ENCODE data around the gene ODAD2. TPM values are rescaled to one million over a fixed set of nuclear protein-coding genes. Genes with fewer than 3 reads are reported as not detected.

The ODAD2 gene
- total RNA-seq, 4 donors from 2014 or later = not detected

GRCh38 chr10:27804136-27804535 lies 194.7 kb downstream of the ODAD2 start:
- no peaks in the 10 kb centered on the region for H3K9me3 ChIP-seq
- TF ChIP-seq, protein P1, sequence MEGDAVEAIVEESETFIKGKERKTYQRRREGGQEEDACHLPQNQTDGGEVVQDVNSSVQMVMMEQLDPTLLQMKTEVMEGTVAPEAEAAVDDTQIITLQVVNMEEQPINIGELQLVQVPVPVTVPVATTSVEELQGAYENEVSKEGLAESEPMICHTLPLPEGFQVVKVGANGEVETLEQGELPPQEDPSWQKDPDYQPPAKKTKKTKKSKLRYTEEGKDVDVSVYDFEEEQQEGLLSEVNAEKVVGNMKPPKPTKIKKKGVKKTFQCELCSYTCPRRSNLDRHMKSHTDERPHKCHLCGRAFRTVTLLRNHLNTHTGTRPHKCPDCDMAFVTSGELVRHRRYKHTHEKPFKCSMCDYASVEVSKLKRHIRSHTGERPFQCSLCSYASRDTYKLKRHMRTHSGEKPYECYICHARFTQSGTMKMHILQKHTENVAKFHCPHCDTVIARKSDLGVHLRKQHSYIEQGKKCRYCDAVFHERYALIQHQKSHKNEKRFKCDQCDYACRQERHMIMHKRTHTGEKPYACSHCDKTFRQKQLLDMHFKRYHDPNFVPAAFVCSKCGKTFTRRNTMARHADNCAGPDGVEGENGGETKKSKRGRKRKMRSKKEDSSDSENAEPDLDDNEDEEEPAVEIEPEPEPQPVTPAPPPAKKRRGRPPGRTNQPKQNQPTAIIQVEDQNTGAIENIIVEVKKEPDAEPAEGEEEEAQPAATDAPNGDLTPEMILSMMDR (IDR thresholded peaks at IDR 0.05) = no peak
- no peak for TF ChIP-seq POLR2A (IDR thresholded peaks at IDR 0.05)

GRCh38 chr10:27801171-27801785 lies 197.6 kb downstream of the ODAD2 start:
- no peak overlapping the region for H3K4me3 ChIP-seq
- no peak for TF ChIP-seq POLR2A (IDR thresholded peaks at IDR 0.05)
- TF ChIP-seq, protein P1 (IDR thresholded peaks at IDR 0.05) = no peak
- H3K27ac ChIP-seq = no peak overlapping the region
- H3K36me3 ChIP-seq = no peaks in the 10 kb centered on the region
- H3K9me3 ChIP-seq = no peaks in the 10 kb centered on the region
- DNase-seq = no peak
- no peaks in the 10 kb centered on the region for H3K4me1 ChIP-seq
- no peaks in the 10 kb centered on the region for H3K27me3 ChIP-seq

More at GRCh38 chr10:27804136-27804535, 194.7 kb downstream of the ODAD2 start:
- no peak overlapping the region for H3K4me3 ChIP-seq
- no peak for DNase-seq
- H3K27ac ChIP-seq = no peak overlapping the region
- H3K4me1 ChIP-seq = no peaks in the 10 kb centered on the region
- no peaks in the 10 kb centered on the region for H3K27me3 ChIP-seq
- no peaks in the 10 kb centered on the region for H3K36me3 ChIP-seq

DNA sequence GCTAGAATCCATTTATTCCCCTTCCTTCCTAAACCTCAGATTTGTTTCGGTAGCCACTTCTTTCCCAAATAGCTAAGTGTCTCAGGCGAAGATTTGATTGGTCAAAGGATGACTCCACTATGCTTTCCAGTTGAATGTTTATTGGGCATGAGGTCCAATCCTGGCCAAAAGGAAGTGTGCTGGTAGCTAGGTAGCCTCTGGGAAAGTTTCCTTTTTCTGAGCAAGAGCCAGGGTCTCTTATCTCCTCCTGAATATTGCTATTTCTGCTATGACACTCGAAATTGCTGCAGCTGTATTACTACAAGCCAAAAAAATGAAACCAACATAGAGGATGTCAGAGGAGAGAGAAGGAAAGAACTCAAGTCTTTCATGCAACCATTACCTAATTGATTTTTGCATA lies 199.8 kb downstream of the ODAD2 start:
- no peak overlapping the region for H3K4me3 ChIP-seq
- H3K27ac ChIP-seq = no peak overlapping the region
- H3K4me1 ChIP-seq = no peaks in the 10 kb centered on the region
- no peak for DNase-seq
- H3K36me3 ChIP-seq = no peaks in the 10 kb centered on the region
- TF ChIP-seq POLR2A (IDR thresholded peaks at IDR 0.05) = no peak
- TF ChIP-seq, protein P1 (IDR thresholded peaks at IDR 0.05) = no peak
- H3K27me3 ChIP-seq = no peaks in the 10 kb centered on the region
- H3K9me3 ChIP-seq = no peaks in the 10 kb centered on the region

- H3K4me3 ChIP-seq = no peak overlapping the region
- no peak for DNase-seq
- H3K36me3 ChIP-seq = no peaks in the 10 kb centered on the region
- no peaks in the 10 kb centered on the region for H3K27me3 ChIP-seq
- H3K9me3 ChIP-seq = no peaks in the 10 kb centered on the region
- no peak overlapping the region for H3K27ac ChIP-seq
- no peaks in the 10 kb centered on the region for H3K4me1 ChIP-seq
- TF ChIP-seq, protein P1 (IDR thresholded peaks at IDR 0.05) = no peak
- TF ChIP-seq POLR2A (IDR thresholded peaks at IDR 0.05) = no peak
Observed at GRCh38 chr10:27794157-27794556, 204.7 kb downstream of the ODAD2 start.

GRCh38 chr10:27792216-27792615 lies 206.7 kb downstream of the ODAD2 start:
- no peak overlapping the region for H3K4me3 ChIP-seq
- no peak overlapping the region for H3K27ac ChIP-seq
- H3K4me1 ChIP-seq = no peaks in the 10 kb centered on the region
- no peak for TF ChIP-seq POLR2A (IDR thresholded peaks at IDR 0.05)
- TF ChIP-seq, protein P1 (IDR thresholded peaks at IDR 0.05) = no peak
- no peaks in the 10 kb centered on the region for H3K36me3 ChIP-seq
- H3K9me3 ChIP-seq = no peaks in the 10 kb centered on the region
- DNase-seq = no peak
- H3K27me3 ChIP-seq = no peaks in the 10 kb centered on the region

DNA sequence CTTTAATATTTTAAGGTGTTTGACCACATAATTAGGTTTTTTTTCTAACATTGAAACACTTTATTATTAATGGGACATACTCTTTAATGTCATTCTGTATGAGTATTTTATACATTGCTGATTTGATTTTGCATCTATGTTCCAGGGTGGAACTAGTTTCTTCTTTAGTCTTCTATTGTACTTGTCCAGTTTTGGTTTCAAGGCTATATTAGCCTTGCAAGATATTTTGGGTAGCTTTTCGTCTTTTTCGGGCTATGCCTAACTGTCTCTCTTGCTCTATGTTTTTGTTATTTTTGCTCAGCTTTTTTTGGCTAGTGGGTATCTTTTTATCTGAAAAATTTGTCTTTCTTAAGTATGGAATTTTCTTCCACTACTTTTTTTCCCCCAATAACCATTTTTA lies 214.6 kb downstream of the ODAD2 start:
- Histone ChIP-seq H3K9me3 (no peaks in the 10 kb centered on the region), H3K27me3 (no peaks in the 10 kb centered on the region), H3K4me3 (no peak overlapping the region), H3K27ac (no peak overlapping the region), H3K4me1 (no peaks in the 10 kb centered on the region), H3K36me3 (no peaks in the 10 kb centered on the region)
- DNase-seq = no peak
- TF ChIP-seq, protein P1 (IDR thresholded peaks at IDR 0.05) = no peak
- TF ChIP-seq POLR2A (IDR thresholded peaks at IDR 0.05) = no peak
